Loucy (cell line): ENCODE results near the gene CD96.

Experiments used
- H2AFZ ChIP-seq: fragments of 200-600 bp; sonication (generic); 2 replicates; pipeline ENCODE4 v1.6.0; 2016; ENCODE audit warnings: antibody characterized with exemption, mild to moderate bottlenecking, low read length, moderate library complexity
- H3F3A ChIP-seq: fragments of 200-600 bp; 2 replicates; pipeline ENCODE4 v1.6.0; 2016; ENCODE audit warnings: antibody characterized with exemption, low read depth, mild to moderate bottlenecking
- H3K27me3 ChIP-seq: fragments of 200-600 bp; sonication (generic); 2 replicates; pipeline ENCODE4 v1.6.1; 2014; ENCODE audit warnings: low read length, mild to moderate bottlenecking; ENCODE audit not compliant: insufficient read depth, poor library complexity, severe bottlenecking
- H3K36me3 ChIP-seq: fragments of 200-600 bp; sonication (generic); 2 replicates; pipeline ENCODE4 v1.6.1; 2016; ENCODE audit warnings: low read length; ENCODE audit not compliant: insufficient read depth
- H3K4me1 ChIP-seq: fragments of 200-600 bp; sonication (generic); 2 replicates; pipeline ENCODE4 v1.5.1; 2014; ENCODE audit warnings: low read length, mild to moderate bottlenecking; ENCODE audit not compliant: insufficient read depth, poor library complexity, severe bottlenecking
- H3K4me2 ChIP-seq: fragments of 200-600 bp; sonication (generic); 2 replicates; pipeline ENCODE4 v1.6.0; 2014; ENCODE audit warnings: antibody characterized with exemption, low read length, low read depth, mild to moderate bottlenecking; ENCODE audit not compliant: poor library complexity, severe bottlenecking
- H3K4me3 ChIP-seq: fragments of 200-600 bp; sonication (generic); 2 replicates; pipeline ENCODE4 v1.5.1; 2014; ENCODE audit warnings: low read length, mild to moderate bottlenecking, mixed read lengths; ENCODE audit not compliant: poor library complexity, severe bottlenecking
- H3K79me2 ChIP-seq: fragments of 200-600 bp; sonication (generic); 2 replicates; pipeline ENCODE4 v1.6.1; 2014; ENCODE audit warnings: low read length; ENCODE audit not compliant: insufficient read depth
- H3K9ac ChIP-seq: fragments of 200-600 bp; sonication (generic); 2 replicates; pipeline ENCODE4 v1.6.0; 2014; ENCODE audit warnings: mild to moderate bottlenecking, low read depth, low read length, moderate library complexity; ENCODE audit not compliant: poor library complexity, severe bottlenecking
- H3K9me2 ChIP-seq: fragments of 200-600 bp; sonication (generic); replicated peaks from 2 replicates; pipeline ENCODE4 v1.6.1; 2016; ENCODE audit warnings: low read depth, low read length, mixed read lengths
- H3K9me3 ChIP-seq: fragments of 200-600 bp; sonication (generic); 2 replicates; pipeline ENCODE4 v1.6.1; 2014; ENCODE audit warnings: mild to moderate bottlenecking, antibody characterized with exemption, low read length, low read depth; ENCODE audit not compliant: insufficient read depth
- H4K20me1 ChIP-seq: fragments of 200-600 bp; sonication (generic); 2 replicates; pipeline ENCODE4 v1.6.0; 2014; ENCODE audit warnings: antibody characterized with exemption, low read length, mild to moderate bottlenecking; ENCODE audit not compliant: insufficient read depth, poor library complexity, severe bottlenecking
- EZH2phosphoT487 ChIP-seq: fragments of 200-600 bp; IDR thresholded peaks from 2 replicates; pipeline ENCODE4 v1.6.1; 2018; ENCODE audit warnings: antibody characterized with exemption, mild to moderate bottlenecking, moderate library complexity, borderline replicate concordance
- TF ChIP-seq, protein P1 (sequence below): fragments of 200-600 bp; sonication (generic); conservative IDR thresholded peaks from 2 replicates; pipeline ENCODE4 v1.5.1; 2014; ENCODE audit warnings: mild to moderate bottlenecking, antibody characterized with exemption, low read length

CD96 gene

DNA sequence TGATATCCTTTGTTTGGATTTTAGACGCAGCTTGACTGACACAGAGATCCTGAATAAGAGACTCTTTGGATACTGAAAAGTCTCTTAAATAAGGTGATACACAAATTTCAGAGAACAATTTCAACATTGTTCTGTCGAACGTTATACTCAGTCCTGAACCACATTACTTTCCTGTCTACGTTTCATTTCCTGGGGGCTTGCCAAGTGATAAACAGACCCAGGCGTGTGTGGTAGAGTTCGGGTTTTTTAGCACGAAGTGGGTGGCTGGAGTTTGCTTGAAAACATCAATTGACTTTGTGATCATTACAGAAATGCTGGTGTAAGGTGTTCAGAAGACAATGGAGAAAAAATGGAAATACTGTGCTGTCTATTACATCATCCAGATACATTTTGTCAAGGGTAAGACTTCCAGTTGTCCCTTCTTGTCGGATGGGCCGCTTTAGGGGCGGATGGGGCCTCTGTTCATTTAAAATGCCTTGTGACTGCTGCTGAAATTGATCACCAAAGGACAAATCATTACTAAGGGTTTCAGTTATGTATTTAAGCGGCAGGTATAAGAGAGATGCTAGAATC is at the start of gene CD96:
Gene CD96, plus strand, starts transcription at position 287 of the 573 bp plus-strand sequence. Its CDS starts 52 bp downstream, at position 339.
- Histone ChIP-seq H3K4me2 (peak within 1 kb of the TSS; percentile 92), H4K20me1 (no peaks in the 10 kb centered on the region), H3K4me1 (peaks cover 77% of the 10 kb centered on the region), H3K9me3 (no peaks in the 10 kb centered on the region), H3K36me3 (no peaks in the 10 kb centered on the region), H3F3A (no peaks in the 10 kb centered on the region), H3K79me2 (peaks cover 51% of the 10 kb centered on the region), H3K9me2 (no peaks in the 10 kb centered on the region), H2AFZ (peak within 1 kb of the TSS; percentile 73; the same call in 1 of the 2 replicates), H3K4me3 (peak within 1 kb of the TSS; percentile 77), H3K9ac (peak within 1 kb of the TSS; percentile 82), H3K27me3 (no peaks in the 10 kb centered on the region)
- TF ChIP-seq, protein P1, sequence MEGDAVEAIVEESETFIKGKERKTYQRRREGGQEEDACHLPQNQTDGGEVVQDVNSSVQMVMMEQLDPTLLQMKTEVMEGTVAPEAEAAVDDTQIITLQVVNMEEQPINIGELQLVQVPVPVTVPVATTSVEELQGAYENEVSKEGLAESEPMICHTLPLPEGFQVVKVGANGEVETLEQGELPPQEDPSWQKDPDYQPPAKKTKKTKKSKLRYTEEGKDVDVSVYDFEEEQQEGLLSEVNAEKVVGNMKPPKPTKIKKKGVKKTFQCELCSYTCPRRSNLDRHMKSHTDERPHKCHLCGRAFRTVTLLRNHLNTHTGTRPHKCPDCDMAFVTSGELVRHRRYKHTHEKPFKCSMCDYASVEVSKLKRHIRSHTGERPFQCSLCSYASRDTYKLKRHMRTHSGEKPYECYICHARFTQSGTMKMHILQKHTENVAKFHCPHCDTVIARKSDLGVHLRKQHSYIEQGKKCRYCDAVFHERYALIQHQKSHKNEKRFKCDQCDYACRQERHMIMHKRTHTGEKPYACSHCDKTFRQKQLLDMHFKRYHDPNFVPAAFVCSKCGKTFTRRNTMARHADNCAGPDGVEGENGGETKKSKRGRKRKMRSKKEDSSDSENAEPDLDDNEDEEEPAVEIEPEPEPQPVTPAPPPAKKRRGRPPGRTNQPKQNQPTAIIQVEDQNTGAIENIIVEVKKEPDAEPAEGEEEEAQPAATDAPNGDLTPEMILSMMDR: no peak
- no peak for TF ChIP-seq EZH2phosphoT487

GRCh38 chr3:111493276-111493675 is 48.7 kb upstream of the CD96 start:
- no peaks in the 10 kb centered on the region for H3K36me3 ChIP-seq
- no peaks in the 10 kb centered on the region for H3K27me3 ChIP-seq
- no peak overlapping the region for H3K4me3 ChIP-seq
- no peaks in the 10 kb centered on the region for H3K9me2 ChIP-seq
- H3K4me1 ChIP-seq: no peaks in the 10 kb centered on the region
- no peaks in the 10 kb centered on the region for H4K20me1 ChIP-seq
- H3K9me3 ChIP-seq: no peaks in the 10 kb centered on the region
- H3K9ac ChIP-seq: no peak overlapping the region
- H2AFZ ChIP-seq: no peak overlapping the region
- no peaks in the 10 kb centered on the region for H3F3A ChIP-seq
- H3K4me2 ChIP-seq: no peak overlapping the region
- H3K79me2 ChIP-seq: no peaks in the 10 kb centered on the region
- TF ChIP-seq EZH2phosphoT487: no peak
- TF ChIP-seq, protein P1: no peak

- Histone ChIP-seq H3F3A (no peaks in the 10 kb centered on the region), H3K4me2 (no peak overlapping the region), H2AFZ (no peak overlapping the region), H3K9me2 (no peaks in the 10 kb centered on the region), H3K9me3 (0 out of 2 replicates have a peak, but pooled peaks cover 4% of the 10 kb centered on the region), H4K20me1 (no peaks in the 10 kb centered on the region), H3K9ac (no peak overlapping the region), H3K27me3 (no peaks in the 10 kb centered on the region), H3K4me1 (no peaks in the 10 kb centered on the region), H3K4me3 (no peak overlapping the region), H3K36me3 (no peaks in the 10 kb centered on the region), H3K79me2 (no peaks in the 10 kb centered on the region)
- TF ChIP-seq, protein P1: no peak
Observed at GRCh38 chr3:111496894-111497559, 45.0 kb upstream of the CD96 start.
